Measurements from ENCODE around the gene SVBP.

SVBP gene

DNA sequence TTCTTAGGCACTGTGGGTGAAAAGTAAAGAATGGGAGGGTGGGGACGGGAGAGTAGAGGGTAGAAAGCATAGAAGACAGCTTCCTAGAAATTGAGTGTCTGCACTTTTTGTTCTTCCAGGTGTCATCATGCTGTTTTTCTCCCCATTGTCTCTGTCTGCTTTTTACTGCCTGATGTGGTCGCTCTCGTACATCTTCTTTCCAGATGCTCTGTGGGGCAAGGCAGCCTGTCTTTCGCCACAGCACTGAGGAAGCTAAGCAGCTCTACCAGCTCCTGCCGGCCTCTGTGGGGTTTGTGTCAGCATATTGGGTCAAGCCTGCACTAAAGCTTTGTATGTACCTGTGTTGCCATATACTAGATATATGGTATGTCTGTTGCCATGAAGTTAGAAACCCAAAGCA, 19.2 kb downstream of the SVBP start:
- no peak for FAIRE-seq

GRCh38 chr1:42797414-42797813, 19.8 kb downstream of the SVBP start:
- no peak for FAIRE-seq

DNA sequence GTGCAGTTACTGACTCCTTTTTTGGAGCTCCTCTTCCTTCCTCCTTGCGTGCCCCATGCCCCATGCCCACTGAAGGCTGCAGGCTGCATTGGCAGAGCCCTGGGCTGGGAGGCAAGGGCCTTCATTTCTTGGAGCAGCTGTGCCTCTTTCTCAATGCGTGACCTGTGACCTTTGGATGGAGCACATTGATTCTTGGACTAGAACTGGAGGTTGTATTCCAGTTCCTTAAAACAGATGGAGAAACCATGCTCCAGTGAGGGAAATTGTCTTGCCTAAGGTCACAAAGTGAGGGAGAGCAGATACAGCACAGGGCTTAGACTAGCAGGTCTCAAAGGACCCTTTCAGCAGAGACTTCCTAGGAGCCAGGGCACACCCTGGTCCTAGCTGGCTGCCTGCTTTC, 23.4 kb downstream of the SVBP start:
- no peak for FAIRE-seq

DNA sequence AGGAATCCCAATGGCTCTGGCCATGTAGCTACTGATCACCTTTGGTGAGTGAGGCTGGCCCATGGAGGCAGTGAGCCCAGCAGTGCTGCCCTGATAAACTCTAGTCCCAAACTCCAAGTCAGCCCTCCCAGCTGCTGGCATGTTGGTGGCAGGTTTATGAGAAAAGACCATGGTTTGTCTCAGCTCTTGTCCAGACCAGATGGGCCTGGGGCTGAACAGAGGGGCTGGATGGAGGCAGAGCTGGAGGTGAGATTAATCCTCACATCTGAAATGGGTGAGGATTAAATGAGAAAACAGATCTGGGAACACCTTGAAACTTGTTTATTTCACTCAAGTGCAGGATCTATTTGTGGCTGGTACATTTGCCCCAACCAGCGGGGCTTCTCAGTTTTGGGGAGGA, 29.2 kb downstream of the SVBP start:
- no peak for FAIRE-seq

GRCh38 chr1:42786097-42786496, 31.1 kb downstream of the SVBP start:
- no peak for FAIRE-seq

DNA sequence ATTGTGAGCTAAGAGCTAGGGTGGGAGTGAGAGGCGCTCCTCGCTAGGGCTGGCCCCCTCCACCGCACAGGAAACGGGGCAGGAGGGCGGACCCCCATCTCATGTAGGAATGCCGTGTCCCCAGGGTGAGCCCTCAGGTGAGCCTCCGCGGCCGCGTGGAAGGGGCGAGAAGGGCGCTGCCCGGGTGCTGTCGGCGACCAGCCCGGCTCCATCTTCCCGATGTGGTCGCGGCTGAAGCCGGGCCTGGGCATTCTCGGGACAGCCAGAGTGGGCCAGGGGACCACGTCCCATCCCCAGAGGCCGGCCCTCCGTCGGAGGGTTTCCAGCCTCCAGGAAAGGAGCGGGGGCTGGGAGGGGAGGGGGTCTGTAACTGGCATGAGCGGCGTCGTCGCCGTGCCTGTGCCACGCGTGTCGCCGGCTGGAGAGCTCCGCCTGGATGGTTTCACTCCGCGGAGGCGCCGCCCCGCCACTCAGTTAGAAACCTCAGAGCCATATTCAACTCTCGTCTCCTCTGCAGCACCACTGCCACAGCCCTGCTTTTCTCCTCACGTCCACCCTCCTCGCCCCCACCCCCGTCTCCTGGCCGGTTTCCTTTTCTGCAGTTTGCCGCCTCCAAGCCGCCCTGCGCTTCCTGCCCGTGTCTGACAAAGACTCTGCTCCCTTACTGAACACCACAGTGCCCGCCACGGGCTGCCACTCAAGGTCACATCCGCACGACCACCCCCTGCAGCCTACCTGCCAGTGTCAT, 32.1 kb downstream of the SVBP start, which contains the start of gene TMEM269:
TSS of gene TMEM269 (plus strand) at position 46 of the 748 bp plus-strand sequence. CDS start 4,903 bp downstream, outside the sequence.
- FAIRE-seq = no peak

DNA sequence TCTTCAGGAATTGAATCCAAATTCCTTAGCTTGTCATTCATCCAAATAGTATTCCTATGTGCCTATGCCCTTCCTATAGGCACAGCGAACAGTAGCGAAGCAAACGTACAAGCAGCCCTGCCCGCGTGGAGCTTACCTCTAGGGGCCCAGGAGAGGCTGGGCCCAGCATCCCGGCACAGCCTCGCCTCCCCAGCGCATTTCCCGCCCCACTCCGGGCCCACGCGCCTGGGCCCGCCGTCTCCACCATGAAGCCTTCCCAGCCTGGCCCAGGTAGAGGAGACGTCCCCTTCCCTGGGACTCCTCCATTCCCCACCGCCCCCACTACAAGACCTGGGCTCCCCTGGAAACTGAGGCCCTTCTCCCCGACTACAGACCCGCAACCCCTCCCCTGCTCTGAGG, 32.7 kb downstream of the SVBP start:
- no peak for FAIRE-seq

DNA sequence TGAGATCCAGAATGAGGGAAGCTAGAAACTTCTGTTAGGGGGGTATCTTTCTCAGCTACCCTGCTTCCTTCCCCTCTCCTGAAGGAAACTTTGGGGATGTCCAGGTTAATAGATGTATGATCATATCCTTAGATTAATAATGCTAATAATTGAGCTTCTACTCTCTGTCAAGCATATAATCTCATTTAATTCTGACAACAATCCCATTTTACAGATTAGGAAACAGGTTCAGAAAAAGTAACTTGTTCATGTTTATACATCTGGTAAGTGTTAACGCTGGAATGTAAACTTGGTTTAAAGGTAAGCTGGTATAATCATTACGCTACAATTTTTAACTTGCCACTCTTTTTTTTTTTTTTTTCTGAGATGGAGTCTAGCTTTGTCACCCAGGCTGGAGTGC, 34.1 kb downstream of the SVBP start:
- no peak for FAIRE-seq

DNA sequence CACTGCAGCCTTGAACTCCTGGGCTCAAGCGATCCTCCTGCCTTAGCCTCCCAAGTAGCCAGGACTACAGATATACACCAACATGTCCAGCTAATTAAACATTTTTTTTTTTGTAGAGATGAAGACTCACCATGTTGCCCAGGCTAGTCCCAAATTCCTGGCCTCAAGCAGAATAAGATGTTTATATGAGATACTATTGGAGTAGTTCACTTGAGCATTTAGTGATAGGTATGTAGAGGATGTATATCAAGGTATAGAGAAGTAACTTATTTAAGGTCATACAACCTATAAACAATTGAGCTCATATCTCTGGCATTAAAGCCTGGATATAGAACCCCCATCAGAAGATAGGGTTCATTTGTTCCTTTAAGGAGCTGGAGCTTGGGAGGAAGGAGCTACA, 37.0 kb downstream of the SVBP start:
- no peak for FAIRE-seq

DNA sequence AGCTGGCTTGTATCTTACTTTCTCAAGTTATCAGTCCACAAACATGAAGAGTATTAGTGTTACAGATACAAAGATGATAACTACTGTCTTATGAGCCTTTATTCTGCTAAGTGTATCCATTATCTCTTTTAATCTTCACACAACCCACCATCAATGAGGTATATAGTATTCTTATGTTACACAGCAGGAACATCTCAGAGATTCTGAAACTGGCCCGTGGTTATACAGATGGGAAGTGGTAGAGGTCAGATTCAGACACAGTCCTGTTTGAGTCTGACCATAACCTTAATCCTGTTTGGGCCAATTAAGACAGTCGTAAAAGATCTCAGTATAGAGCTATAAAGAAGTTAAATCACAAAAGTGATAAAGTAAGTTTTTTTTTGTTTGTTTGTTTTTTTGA, 37.5 kb downstream of the SVBP start:
- no peak for FAIRE-seq

DNA sequence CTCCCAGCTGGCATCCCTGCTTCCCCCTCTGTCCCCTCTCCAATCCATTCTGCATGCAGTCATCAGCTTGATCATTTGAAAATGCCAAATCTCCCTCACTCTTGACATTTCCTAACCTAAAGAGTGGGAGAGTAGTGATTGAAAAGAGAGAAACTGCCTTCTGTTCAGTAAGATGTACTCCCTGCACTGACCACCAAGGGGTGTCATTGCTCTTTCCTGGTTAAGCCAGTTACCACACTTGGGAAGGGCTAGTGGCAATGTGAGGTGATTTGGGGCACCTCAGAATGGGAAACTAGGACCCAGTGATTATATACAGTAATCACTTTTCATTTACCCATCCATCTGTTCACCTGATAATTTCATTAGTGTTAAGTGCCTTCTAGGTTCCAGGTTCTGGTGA, 39.3 kb downstream of the SVBP start:
- no peak for FAIRE-seq

- no peak for FAIRE-seq
Observed at GRCh38 chr1:42776502-42776901, 40.7 kb downstream of the SVBP start.

GRCh38 chr1:42774928-42775526, 42.2 kb downstream of the SVBP start:
- no peak for FAIRE-seq

GRCh38 chr1:42773420-42773819, 43.8 kb downstream of the SVBP start:
- FAIRE-seq = no peak

- no peak for FAIRE-seq
Observed at GRCh38 chr1:42769811-42770210, 47.4 kb downstream of the SVBP start.

DNA sequence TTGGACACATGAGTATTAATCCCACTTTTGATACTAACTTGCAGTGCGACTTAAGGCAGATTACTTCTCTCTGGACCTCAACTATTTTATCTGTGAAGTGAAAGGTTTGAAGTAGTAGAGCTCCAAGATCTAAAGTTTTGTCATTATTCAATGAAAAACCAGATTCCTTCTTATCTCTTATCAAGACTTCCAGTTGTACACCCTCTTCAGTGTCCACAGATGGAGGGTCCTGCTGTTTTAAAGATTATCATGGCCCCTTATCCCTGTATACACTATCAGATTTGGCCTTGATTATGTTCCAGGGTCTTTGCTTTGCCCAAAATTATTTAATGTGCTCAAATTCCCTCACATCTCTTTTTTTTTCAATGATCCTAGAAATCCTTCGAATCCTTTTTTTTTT, 49.0 kb downstream of the SVBP start:
- FAIRE-seq = no peak

- FAIRE-seq = no peak
Observed at GRCh38 chr1:42767510-42768000, 49.6 kb downstream of the SVBP start.

DNA sequence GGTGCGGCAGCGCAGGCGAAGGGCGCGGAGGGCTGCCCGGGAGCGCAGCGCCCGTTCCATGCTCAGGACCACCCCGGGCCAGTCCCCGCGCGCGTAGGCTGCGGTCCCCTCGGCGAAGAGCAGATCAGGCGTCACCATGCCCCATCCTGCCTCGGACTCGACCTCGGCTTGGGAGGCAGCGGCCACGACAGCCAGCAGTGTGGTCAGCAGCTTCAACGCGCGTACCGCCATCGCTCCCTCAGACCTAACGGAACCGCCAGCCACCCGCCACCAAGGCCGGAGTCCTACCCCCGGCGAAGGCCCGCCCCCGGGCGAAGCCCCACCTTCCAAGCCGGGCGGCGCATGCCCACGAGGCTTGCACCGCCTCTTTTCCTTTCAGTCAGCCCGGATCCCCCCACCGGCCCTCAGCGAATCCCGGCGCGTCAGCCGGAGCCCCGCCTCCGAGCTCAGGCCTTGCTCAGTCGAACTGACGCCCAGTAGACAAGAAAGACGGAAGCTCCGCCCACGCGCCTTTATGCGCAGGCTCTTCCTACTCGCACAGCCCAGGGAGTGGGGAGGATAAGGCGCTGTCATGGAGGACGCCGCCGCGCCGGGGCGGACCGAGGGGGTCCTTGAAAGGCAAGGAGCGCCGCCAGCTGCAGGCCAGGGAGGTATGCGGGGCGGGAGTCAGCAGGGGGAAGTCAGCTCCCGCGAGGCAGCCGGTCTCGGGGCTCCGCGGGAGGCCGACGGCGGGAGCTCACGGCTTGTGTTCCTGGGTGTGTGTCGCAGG, 50.3 kb downstream of the SVBP start, which contains the start of the genes C1orf50 and P3H1:
TSS of gene C1orf50 (plus strand) at position 509 of the 769 bp plus-strand sequence. CDS start at position 572, 63 bp downstream.
TSS of gene P3H1 (minus strand) at position 288 of the 769 bp plus-strand sequence. CDS start at position 231, 57 bp downstream.
- FAIRE-seq = no peak

- no peak for FAIRE-seq
Observed at GRCh38 chr1:42765832-42766740, 51.1 kb downstream of the SVBP start.

DNA sequence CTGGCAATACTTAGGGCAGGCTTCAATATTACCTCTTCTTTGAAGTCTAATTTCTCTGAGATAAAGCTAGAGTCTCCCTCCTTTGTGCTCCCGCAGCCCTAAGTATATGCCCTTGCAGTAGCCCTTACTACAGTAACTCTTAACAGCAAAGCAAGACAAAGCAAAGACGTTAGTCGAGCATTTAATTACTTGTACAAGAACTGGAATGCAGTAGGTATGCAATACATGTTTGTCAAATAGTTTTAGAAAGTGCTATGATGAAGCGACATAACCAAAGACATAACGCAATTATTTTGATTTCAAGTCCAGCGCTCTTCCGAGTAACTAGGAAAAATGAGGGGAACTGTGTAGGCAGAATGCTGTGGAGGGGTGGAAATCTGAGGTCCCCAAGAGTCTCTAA, 51.9 kb downstream of the SVBP start:
- no peak for FAIRE-seq

GRCh38 chr1:42762269-42762668, 54.9 kb downstream of the SVBP start:
- FAIRE-seq = no peak

DNA sequence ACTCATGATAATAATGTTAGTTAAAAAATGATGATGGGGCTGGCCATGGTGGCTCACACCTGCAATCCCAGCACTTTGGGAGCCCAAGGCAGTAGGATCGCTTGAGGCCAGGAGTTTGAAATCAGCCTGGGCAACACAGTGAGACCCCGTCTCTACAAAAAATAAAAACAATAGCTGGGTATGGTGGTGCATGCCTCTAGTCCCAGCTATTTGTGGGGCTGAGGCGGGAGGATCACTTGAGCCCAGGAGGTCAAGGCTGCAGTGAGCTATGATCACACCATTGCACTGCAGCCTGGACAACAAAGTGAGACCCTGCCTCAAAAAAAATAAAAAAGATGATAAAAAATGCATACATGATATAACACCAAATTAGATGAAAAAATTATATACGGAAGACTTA, 55.6 kb downstream of the SVBP start:
- FAIRE-seq = no peak

Measured in colon (tissue), 2 donors.